Testis (tissue), 3 donors: Measurements from ENCODE around the gene PRKCA. TPM values are rescaled to one million over a fixed set of nuclear protein-coding genes. Genes with fewer than 3 reads are reported as not detected.
"Not testable (repeated sequence)": the region's sequence is repeated elsewhere in the genome, so short reads cannot be mapped to it uniquely, and the experiment has no call there.

Experiments
- DNase-seq: peaks from one replicate; pipeline ENCODE4 v3.0.0-alpha.2; 2019
- H3K27ac ChIP-seq, 2 donors: fragments of 200-600 bp; sonication (generic); one replicate each; pipeline ENCODE4 v1.5.1; 2019
- H3K27me3 ChIP-seq: fragments of 200-600 bp; sonication (generic); one replicate; pipeline ENCODE4 v1.5.1; 2019
- H3K36me3 ChIP-seq: fragments of 200-600 bp; sonication (generic); one replicate; pipeline ENCODE4 v1.5.1; 2017; ENCODE audit warnings: low read depth; ENCODE audit errors: missing control alignments
- H3K4me1 ChIP-seq: fragments of 200-600 bp; sonication (generic); one replicate; pipeline ENCODE4 v1.5.1; 2019
- H3K4me3 ChIP-seq, 2 donors: fragments of 200-600 bp; sonication (generic); one replicate each; pipeline ENCODE4 v1.5.1; 2017 to 2019
- H3K9me3 ChIP-seq: fragments of 200-600 bp; sonication (generic); one replicate; pipeline ENCODE4 v1.5.1; 2017
- CTCF ChIP-seq, 3 experiments: fragments of 450-650 bp in 2 of 3; fragments of 200-600 bp in 1 of 3; sonication (generic) in 1 of 3; IDR thresholded peaks; one replicate each; pipeline ENCODE4 v1.5.1; 2016 to 2019; ENCODE audit warnings: antibody characterized with exemption in 3 of 3, mild to moderate bottlenecking in 2 of 3, moderate library complexity in 1 of 3
- POLR2A ChIP-seq: fragments of 450-650 bp; IDR thresholded peaks from one replicate; pipeline ENCODE4 v1.6.1; 2017; ENCODE audit warnings: antibody characterized with exemption, mild to moderate bottlenecking, moderate library complexity
- WGBS, 2 donors: methylation state at CpG; one replicate each; pipeline ENCODE4 v1.1.5; 2018; 5-methylcytosine and 5-hydroxymethylcytosine counted together
- intact Hi-C: fragments of 100-400 bp; cut with DNase I; formaldehyde crosslinking; loops from one replicate; pipeline ENCODE4 v1.15.1; 2023; ENCODE audit warnings: low total_unique reads
- polyA plus RNA-seq: library from polyadenylated mRNA; stranded (reverse); fragments of 350-450 nt; fragmentation: Illumina TruSeq; extraction: RNeasy Lipid Tissue Mini Kit (QIAGEN cat#74804); gene quantifications from one replicate; pipeline ENCODE4 v1.2.3, GENCODE V29; 2014; ENCODE audit warnings: low read depth, low replicate concordance; ENCODE audit not compliant: insufficient read depth
- total RNA-seq, 2 donors: library from RNA; depleted of rRNA; stranded (reverse); fragments of >200 nt; gene quantifications; one replicate each; pipeline ENCODE4 v1.2.3, GENCODE V29; 2016

Gene PRKCA
- total and polyA plus RNA-seq, 3 donors from 2014 or later: 6.8 to 22.9 (median 15.4) TPM

DNA sequence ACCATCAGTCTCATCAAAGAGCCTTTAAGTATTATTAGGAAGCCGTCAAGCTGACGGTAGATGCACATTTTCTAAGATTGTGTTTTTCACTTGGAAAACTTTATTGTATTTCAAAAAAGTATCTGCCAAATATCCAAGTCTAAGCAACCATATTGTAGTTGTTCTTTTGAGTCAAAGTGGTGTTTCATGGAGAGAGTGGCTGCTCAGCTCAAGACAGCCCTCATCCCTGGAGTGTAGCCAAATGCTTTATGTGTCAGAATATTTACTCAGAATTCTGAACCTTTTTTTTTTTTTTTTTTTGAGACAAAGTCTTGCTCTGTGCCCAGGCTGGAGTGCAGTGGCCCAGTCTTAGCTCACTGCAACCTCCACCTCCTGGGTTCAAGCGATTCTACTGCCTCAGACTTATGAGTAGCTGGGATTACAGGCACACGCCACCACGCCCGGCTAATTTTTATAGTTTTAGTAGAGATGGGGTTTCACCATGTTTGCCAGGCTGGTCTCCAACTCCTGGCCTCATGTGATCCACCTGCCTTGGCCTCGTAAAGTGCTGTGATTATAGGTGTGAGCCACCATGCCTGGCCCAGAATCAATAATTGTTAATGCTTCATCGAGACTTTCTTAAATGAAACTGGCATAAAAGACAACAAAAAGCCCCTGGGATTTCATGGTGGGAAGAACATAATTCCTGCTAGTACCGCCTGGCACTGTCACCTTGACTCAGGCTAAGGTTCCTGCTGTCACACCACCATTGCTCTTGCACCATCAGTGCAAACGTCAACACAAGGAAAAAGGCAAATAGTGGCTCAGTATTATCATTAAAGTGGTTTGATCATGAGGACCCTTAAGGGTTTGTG is 45.5 kb downstream of the PRKCA start:
- no peak overlapping the region for H3K4me3 ChIP-seq
- 91 to 93% methylated on average over 10 of the region's 10 CpGs for WGBS, 2 donors
- no peaks in the 10 kb centered on the region for H3K27me3 ChIP-seq
- H3K36me3 ChIP-seq: no peaks in the 10 kb centered on the region
- TF ChIP-seq POLR2A: no peak
- TF ChIP-seq CTCF (IDR thresholded peaks at IDR 0.05): no peak
- DNase-seq: no peak
- H3K4me1 ChIP-seq: peaks cover 6% of the 10 kb centered on the region
- H3K9me3 ChIP-seq: no peaks in the 10 kb centered on the region
- intact Hi-C loops: no loop called here
- no peak overlapping the region for H3K27ac ChIP-seq

DNA sequence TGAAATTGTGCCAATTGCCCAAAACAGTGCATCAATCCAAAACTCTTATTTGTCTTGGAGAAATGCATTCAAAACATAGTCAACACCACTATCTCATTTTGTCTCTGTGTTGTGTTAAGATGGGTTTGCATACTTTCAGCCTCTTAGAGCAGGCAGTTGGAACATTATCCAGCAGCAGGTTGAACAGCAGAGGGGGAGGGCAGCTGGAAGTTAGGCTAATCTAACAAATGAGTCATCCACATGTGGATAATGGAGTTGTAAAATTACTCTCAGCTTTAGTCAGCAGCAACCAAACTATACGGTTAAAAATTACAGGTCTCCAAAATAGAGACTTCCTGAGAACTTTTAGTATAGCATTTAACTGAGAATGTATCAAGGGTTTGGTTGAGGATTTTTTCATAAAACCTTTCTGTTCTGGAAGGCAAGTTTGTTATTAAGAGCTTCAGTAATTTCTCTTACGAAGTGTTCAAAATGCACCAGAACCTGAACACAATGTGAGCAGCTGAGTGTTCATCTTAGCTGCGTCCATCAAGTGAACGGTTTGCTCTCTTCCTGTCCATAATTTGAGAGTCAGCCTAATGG is 46.3 kb downstream of the PRKCA start:
- WGBS, 2 donors: 60 to 63% methylated on average over 4 of the region's 4 CpGs
- intact Hi-C loops: no loop called here
- Histone ChIP-seq H3K4me3 (no peak overlapping the region), H3K4me1 (peaks cover 6% of the 10 kb centered on the region), H3K36me3 (no peaks in the 10 kb centered on the region), H3K9me3 (no peaks in the 10 kb centered on the region), H3K27me3 (no peaks in the 10 kb centered on the region), H3K27ac (no peak overlapping the region)
- DNase-seq: no peak
- TF ChIP-seq CTCF (IDR thresholded peaks at IDR 0.05): no peak
- no peak for TF ChIP-seq POLR2A

- H3K27me3 ChIP-seq: no peaks in the 10 kb centered on the region
- intact Hi-C loops: no loop called here
Observed at GRCh38 chr17:66349521-66350254, 47.3 kb downstream of the PRKCA start.

DNA sequence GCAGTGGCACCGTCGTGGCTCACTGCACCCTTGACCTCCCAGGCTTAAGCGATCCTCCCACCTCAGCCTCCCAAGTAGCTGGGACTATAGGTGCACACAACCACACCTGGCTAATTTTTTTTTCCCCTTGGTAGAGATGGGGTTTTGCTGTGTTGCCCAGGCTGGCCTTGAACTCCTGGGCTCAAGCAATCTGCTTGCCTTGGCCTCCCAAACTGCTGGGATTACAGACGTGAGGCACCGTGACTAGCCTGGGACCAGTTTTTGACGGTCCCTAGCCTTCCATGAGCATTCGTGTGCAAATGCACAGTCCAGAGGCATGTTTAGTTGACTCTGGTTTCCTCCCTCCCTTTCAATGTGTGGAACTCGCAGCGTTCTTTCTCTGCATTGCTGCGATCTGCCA is 48.2 kb downstream of the PRKCA start:
- H3K4me1 ChIP-seq, DNase-seq, H3K4me3 ChIP-seq, H3K27me3 ChIP-seq, H3K36me3 ChIP-seq, H3K9me3 ChIP-seq, intact Hi-C loops, H3K27ac ChIP-seq: not testable (repeated sequence)
- 82 to 84% methylated on average over 10 of the region's 10 CpGs for WGBS, 2 donors

More at GRCh38 chr17:66349521-66350254, 47.3 kb downstream of the PRKCA start:
- TF ChIP-seq POLR2A (no peak), CTCF (IDR thresholded peaks at IDR 0.05) (no peak)
- Histone ChIP-seq H3K36me3 (no peaks in the 10 kb centered on the region), H3K4me1 (peaks cover 6% of the 10 kb centered on the region), H3K9me3 (no peaks in the 10 kb centered on the region), H3K4me3 (no peak overlapping the region), H3K27ac (no peak overlapping the region)
- DNase-seq: no peak
- 74 to 87% methylated on average over 12 of the region's 12 CpGs for WGBS, 2 donors

DNA sequence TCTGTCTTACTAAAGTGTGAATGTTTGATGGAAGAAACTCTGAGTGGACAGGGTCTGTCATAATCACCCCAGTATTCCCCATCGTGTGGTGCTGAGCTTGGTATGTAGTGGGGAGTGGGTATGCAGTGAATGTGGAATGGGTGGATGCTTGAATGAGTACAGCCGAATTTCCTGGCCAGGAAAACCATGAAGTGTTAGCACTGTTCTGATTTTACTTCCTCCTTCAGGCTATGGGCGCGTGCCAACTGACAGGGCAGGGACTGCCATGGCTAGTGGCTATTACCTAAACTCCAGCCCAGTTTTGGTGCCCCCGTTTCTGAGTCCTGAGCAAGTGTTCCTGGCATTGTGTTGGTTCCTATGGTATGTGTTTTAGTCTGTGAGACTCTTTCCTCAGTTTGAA is 48.6 kb downstream of the PRKCA start:
- Histone ChIP-seq H3K9me3 (no peaks in the 10 kb centered on the region), H3K27ac (no peak overlapping the region), H3K36me3 (no peaks in the 10 kb centered on the region), H3K4me3 (no peak overlapping the region), H3K27me3 (no peaks in the 10 kb centered on the region), H3K4me1 (peaks cover 6% of the 10 kb centered on the region)
- TF ChIP-seq POLR2A: no peak
- TF ChIP-seq CTCF (IDR thresholded peaks at IDR 0.05): no peak
- DNase-seq: no peak
- intact Hi-C loops: no loop called here
- 68 to 96% methylated on average over 5 of the region's 5 CpGs for WGBS, 2 donors
